Renal cortex interstitium (tissue), 11 donors: ENCODE measurements around the gene LPIN1. TPM values are rescaled to one million over a fixed set of nuclear protein-coding genes. Genes with fewer than 3 reads are reported as not detected.

ENCODE experiments used
- DNase-seq, 11 donors: peaks; one replicate each; pipeline ENCODE4 v3.0.0-alpha.2; 2013; ENCODE audit warnings: low read depth in 9 of 11, low spot score in 4 of 11; ENCODE audit errors: extremely low read depth in 1 of 11
- polyA plus RNA-seq, 3 donors: library from polyadenylated mRNA; unstranded; fragments of 120-200 nt; gene quantifications; one replicate each; pipeline ENCODE4 v1.2.1, GENCODE V29; 2013; ENCODE audit not compliant: insufficient read length in 3 of 3

Gene LPIN1
- polyA plus RNA-seq, 3 donors: 19.8 to 26.4 (median 22.5) TPM

DNA sequence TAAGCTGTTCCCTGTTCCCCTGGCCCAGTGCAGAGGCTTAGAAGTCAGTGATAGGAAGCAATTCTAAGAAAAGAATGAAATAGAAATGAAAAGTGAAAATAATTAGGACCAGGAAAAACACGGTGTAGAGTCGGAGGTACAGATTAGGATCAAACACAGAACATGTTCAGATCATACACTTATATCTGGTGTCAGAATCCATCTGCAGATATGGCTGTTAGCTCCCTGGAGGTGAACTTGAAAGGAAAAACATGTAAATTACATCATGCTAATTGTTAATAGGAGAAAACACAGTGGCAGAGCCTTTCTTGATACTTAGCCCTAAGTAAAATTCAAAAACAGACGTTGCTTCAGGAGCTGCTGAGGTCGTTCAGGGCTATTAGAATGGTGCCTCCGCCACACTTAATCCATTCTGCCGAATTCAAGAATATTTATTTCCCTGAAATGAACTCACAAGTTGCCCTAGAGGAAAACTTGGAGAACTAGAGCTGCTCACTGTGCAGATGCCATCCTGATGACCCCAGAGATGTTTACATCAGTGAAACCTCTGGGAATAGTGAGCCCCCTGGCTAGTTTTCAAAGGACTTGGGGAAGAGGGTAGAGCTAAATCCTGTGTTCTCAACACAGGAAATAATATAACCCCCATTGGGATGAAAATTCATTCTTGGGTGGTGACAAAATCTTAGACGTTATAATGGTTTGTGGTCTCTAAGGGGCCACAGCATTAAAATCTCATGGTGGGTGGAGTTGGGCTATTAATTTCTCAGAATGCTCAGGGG, 27.5 kb downstream of the LPIN1 start:
- no peak for DNase-seq

DNA sequence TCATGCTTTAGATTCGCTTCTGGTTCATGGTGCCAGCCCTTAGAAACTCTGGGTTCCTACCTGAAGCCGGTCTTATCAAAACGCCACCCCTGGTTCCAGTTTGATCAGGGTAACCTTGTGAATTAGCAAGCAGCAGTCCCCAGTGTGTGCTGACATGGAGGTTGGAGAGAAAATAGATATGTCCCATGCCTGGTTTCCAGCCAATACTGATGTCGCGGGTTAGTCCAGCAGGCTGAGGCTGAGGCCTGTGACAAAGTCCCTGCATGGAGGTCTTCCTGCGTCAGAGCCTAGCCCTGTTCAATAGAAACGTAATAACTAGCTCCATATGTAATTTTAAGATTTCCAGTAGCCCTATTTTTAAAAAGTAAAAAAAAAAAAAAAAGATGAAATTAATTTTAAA, 28.2 kb downstream of the LPIN1 start:
- DNase-seq: no peak

DNA sequence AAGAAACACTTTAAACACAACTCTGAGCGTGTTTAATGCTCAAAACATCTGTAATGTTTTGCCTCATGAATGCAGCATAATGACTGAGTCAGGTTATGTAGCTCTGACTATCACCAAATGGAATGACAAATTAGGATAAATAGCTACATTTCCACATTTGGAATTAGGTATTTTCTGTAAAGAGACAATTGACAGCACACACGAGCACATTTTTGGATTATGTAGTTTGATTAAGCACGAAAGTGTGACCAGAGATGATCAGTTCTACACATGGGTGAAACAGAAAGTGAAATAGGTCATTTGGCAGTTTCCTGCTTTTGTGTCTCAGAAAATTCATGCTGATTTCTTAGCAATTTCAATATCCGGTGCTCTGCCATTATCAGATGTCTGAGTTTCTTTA, 29.0 kb downstream of the LPIN1 start:
- no peak for DNase-seq

DNA sequence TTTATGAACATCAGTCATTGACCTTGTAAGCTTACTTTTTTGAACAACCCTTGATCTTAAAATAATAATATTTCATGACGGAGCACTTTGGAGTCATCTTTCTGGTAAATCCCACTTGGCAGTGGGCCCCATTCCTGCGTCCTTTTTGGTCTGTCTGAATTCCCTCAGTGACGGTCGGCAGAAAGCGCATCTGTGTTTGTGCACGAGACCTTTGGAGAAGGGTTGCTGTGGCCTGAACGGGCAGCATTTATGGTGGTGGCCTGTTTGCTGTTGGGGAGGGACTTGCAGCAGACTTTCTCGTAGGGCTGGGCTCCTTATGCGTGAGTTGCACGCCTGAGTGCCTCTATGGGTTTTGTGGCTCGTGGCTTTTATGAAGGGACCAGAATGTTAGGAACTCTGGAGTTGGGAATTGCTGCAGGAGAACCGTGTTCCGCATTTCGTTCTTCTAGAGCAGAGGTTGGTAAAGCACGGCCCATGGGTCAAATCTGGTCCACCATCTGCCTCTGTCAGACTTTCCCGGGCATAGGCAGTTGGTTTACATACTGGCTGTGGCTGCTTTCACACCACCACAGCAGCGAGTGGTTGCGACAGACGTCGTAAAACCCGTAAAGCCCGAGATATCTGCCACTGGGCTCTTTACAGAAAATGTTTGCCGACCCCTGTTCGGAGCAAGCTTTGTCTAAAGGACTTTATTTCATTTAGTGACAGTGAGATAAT, 30.8 kb downstream of the LPIN1 start:
- no peak for DNase-seq

DNA sequence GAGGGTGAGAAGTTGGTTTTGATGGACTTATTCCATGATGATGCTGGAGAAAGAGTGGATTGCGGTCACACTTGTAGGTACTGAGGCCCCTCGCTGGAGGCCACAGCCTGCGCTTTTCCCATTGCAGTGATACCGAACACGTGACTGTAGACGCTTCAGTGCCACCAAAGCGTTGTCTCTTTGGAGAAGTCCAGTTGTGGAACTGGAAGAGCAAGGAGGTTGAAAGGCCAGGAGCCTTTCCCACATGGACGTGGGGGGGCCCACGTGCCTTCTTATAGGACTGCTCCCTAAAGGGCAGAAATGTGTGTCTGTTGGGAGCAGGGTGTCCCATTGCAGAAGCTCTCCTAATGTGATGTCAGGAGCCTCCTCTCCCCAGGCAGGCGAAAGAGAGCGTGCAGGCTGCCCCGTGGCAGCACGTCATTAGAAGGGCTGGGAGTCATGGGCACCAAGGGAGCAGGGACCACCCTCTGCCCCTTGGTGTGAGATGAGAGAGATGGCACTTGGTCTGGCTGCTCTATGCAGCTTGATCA, 31.5 kb downstream of the LPIN1 start:
- no peak for DNase-seq

DNA sequence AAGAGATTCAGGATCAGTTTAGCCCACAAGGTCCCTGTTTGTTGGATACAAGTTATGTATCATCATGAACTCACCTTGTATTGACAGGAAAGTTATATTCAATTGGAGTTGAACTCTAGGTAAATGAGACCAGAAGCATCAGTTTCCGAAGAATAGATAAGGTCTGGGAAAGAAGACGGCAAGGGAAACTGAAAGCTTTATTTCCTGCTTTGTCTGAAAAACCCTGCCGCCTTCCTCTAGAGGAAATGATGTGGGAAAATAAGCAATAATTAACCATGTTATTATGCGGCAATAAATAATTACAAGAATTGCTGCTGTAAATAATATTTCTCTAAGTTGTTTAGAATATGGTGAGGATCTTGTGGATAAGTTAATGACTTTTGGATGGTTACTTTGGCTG, 32.0 kb downstream of the LPIN1 start:
- DNase-seq: no peak

DNA sequence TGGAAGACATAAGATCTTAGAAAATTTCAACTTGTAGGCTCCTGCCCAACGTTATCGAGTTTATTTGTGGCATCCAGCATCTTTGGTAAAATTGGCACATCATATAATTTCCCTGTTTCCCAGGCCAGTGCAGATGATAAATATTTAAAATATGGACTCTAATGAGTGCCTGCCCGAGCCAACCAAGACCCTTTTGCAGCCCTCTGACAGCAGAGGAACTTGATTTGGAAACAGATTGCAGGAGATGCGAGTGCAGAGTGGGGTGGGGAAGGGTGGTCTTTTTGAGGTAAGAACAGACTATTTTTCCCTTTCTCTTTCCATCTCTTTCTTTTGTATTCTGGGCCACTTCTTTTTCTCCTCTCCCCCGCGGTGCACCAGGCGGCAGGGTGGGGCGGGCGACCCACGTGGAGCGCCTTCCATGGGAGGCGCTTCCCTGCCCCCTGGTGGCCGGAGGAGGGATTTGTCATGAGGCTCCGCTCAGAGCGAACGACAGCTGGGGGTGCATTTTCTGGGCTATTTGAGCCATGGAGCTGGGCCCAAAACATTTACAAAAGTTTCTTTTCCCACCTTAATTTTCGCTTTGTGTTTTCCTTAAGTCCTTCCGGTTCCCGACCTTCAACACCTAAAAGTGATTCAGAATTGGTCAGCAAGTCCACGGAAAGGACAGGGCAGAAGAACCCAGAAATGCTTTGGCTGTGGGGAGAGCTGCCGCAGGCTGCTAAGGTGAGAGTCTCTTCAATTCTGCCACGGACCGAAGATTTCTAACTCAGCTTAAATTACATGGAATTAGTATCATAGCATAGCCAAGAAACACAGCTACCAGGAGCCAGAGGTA, 32.7 kb downstream of the LPIN1 start:
- DNase-seq: peak in 6 of 11 donors; percentile 22 to 57 (median 52)

DNA sequence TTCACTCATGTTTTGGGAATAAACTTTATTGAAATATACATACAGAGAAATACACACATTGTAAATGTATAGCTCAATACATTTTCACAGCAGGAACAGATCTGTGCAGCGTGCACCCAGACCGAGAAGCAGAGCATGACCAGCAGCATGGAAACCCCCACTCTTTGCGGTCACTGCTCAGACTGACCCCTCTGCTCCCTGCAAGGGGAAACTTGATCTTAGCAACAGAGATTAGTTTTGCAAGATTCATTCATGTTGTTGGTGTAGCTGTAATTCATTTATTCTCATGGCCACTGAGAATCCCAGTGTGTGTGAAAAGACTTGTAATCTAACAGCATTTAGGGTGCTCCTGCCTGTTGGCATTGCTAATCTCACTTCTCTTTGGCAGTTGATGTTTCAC, 35.2 kb downstream of the LPIN1 start:
- DNase-seq: peak in 4 of 11 donors; percentile 23 to 46 (median 26)

DNA sequence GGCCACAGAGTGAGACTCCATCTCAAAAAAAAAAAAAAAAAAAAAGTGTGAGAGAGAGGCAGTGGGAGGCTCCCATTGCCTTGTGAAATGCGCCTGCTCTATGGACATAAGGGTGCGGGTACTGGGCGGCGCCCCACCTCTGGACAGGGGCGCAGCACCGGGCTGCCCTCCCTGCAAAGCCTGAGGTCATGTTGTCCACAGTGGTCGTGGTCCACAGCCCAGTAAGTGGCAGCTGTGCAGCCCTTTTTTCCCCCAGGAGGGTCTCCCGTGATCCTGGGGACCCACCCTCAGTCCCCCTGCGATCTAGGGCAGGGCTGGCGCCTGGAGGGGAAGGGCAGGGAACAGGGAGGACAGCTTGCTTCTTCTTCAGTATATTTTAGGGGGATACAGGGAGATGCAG, 37.8 kb downstream of the LPIN1 start:
- DNase-seq: no peak

DNA sequence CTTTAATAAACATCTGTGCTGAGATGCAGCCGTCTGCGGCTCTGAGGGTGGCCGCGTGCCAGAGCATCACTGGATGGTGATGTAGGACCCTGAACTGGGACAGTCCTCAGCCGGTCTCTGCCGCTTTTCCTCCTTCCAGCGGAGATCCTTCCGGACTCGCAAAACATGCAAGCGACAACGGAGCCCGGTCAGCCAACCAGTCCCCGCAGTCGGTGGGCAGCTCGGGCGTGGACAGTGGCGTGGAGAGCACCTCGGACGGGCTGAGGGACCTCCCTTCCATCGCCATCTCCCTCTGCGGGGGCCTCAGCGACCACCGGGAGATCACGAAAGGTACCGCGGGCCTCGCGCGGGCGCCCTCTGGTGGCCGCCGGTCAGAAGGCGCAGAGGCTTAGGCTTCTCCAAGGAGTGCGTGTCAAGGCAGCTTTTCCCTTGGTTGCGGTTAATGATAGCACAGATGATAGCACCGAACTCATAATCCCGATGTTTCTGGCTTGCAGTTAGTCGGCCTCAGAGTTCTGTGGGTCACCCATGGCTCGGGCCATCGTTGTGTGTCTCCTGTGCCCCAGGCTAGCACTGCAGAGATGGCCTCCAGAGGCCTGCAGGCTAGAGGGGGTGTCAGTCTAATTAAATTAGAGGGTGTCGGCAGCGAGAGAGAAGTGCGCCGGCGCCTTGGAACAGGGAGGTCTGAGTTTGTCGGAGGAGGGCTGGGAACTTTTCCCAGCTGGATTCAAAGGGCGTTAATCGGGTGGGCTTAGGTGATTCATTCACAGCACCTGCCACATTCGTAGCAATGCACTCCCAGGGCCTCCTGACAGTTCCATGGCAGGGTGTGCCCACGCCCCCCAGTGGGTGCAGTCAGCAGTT, 38.5 kb downstream of the LPIN1 start:
- peak in 10 of 11 donors; percentile 23 to 63 (median 44) for DNase-seq

DNA sequence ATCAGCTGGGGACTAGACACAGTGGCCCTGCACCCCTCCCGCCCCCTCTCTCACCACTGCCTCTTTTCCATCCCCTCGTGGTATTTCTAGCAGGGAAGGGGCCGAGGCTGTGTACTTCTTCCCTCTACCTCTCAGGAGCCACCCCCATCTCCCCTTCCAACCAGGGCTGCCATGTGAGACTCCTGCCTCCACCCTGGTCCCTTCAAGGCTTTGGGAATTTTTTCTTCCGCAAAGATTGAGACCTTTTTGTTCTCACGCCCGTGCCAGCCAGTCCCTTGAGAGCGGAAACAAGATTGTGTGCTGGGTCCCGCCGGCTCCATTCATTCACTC, 39.1 kb downstream of the LPIN1 start:
- DNase-seq: no peak

DNA sequence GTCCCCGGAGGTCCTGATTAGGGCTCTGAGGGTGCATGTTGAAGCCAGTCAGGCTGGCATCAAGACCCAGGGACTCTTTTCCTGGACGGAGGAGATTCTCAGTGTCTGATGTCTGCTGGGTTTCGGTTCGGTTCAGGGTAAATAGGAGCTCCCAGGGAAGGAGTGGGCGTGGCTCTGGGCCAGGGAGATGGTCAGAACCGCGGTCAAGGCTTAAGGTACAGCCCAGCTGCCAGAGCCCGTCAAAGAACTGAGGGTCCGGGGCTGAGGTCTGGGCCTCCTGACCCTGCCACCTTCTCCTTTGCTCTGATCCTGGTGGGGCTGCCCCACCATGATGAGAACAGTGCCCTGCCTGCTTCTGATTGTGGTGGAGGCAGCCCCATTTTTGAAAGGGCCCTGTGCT, 39.8 kb downstream of the LPIN1 start:
- DNase-seq: no peak

DNA sequence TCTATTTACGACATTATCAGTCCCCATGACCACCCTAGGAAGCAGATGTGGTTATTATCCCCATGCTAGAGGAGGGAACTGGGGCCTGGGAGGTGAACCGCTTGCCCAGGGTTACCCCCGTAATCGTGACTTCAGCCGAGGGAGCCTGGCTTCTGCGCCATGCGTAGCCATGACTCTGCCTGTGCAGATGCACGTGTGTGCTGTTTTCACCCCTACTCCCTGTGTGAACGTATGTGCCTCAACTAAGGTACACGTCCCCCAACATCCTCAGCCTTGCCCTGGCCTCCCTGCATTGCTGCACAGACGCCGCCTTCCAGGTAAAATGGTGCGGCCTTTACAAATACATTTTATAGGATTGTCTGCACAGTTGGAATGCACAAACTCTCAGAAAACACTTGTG, 40.2 kb downstream of the LPIN1 start:
- DNase-seq: no peak

DNA sequence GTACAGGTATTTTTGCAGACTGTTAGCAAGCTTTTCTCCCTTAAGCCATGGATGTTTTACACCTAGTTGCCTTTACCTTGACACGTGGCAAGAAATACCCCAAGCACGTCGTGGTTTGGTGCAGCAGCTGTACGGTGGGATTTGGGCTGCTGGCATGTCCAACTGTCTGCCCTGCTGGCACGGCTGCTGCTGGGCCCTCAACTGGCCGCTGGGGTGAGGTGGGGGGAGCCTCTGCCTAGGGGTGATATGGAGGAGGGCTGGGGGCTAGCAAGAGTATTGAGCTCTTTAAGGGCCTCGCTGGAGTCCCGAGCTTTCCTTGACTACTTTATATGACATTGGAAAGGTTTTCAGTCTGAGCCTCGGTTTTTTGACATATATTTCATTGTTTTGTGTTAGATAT, 41.6 kb downstream of the LPIN1 start:
- no peak for DNase-seq

DNA sequence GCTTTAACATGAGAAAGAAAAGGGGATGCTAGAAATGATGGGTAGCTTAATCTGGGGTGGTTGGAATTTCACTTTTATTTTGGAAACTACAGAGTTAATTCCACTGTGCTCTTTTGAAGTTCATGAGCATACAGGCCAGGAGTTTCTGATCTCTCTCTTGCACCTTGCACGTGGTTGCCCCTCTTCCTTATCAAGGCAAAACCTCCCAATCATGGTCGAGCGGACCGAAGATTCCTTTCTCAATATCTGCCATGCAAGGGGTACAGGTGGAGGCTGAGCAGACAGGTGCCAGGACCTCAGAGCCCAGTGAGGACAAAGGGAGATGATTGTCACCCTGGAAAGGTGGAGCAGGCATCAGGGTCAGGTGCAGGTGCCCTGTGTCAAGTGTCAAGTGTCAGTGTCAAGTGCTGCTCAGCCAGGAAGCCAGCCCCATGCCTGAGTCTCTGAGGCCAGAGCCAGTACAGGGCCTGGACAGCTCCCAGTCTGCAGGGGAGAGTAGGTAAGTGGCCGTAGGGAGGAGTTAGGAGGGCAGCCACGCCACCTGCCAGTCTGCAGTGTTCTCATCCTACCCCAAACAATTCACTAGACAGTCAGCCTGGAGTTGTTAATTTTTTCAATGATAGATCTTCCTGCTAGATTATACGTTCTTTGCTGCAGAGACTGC, 42.2 kb downstream of the LPIN1 start:
- no peak for DNase-seq

DNA sequence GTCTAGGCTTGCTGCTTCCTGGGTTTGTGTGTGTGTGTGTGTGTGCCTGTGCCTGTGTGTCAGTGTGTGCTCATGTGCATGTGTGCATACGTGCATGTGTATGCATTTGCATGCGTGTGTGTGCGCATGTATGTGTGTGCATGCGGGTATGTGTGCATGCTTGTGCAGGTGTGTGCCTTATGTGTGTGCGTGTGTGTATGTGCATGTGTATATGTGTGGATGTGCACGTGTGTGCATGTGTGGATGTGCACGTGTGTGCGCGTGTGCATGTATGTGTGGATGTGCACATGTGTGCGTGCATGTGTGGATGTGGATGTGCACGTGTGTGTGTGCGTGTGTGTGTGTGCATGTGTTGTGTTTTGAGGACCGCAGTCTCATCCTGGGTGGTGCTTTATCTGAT, 42.8 kb downstream of the LPIN1 start:
- DNase-seq: no peak

DNA sequence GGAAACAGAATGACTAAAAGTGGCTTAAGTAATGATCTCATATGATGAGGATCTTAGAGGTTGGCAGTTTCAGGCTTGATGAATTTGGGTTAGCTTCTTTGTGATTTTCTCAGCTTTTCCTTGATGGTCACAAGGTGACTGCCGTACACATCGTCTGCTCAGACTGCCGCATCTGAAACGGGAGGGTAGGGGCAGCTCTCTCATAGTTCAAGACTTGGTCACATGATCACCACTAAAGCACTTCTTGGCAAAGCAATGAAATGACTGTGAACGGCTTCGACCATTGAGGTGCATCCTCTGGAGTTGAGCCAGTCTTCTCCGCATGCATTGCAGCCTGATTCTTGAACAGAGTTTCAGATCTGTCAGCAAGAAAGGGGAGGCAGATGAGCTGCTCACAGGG, 43.8 kb downstream of the LPIN1 start:
- no peak for DNase-seq

DNA sequence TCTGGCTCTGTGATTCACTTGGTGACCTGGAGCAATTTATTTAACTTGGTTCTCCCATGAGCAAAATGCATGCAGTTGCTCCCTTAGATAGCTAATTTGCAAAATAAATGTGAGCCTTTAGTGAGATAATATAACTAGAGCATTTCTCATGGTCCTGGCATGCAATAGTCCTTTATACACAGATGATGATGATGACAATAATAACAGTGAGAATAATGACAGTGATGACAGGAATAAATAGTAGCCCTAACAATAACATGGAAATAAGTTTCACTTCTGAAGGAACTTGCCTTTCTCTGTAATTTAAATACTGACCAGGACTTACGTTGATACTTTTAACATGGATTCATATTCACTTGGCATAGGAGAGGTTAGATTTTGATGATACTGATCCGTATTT, 49.2 kb downstream of the LPIN1 start:
- DNase-seq: no peak
